GM12801 (cell line): ENCODE data around the gene ANKMY1.

Experiments
- CTCF ChIP-seq: IDR thresholded peaks from one replicate; pipeline ENCODE4 v1.5.1; 2011; ENCODE audit warnings: control low read depth; ENCODE audit not compliant: insufficient read length; ENCODE audit errors: extremely low read depth

ANKMY1 gene

GRCh38 chr2:240438810-240439697 is 118.7 kb downstream of the ANKMY1 start:
- no peak for TF ChIP-seq CTCF

- TF ChIP-seq CTCF = no peak
These were observed 119.7 kb downstream of the ANKMY1 start for GRCh38 chr2:240437861-240438809.

GRCh38 chr2:240437551-240437860 is 120.3 kb downstream of the ANKMY1 start:
- TF ChIP-seq CTCF = no peak

- no peak for TF ChIP-seq CTCF
These were observed 120.9 kb downstream of the ANKMY1 start for GRCh38 chr2:240436683-240437550.

GRCh38 chr2:240435948-240436682 is 121.7 kb downstream of the ANKMY1 start:
- no peak for TF ChIP-seq CTCF

- TF ChIP-seq CTCF = no peak
These were observed 122.3 kb downstream of the ANKMY1 start, which contains the start of gene GPC1 for GRCh38 chr2:240435457-240435947. Gene GPC1 (plus strand): TSS chr2:240435663. CDS start chr2:240435919, 256 bp downstream.
